ENCODE results near the gene XKR7. TPM values are rescaled to one million over a fixed set of nuclear protein-coding genes. Genes with fewer than 3 reads are reported as not detected.

Gene XKR7
- total RNA-seq, 1 experiment from 2014 or later: 1.3 TPM

GRCh38 chr20:32024683-32025295 is 56.8 kb downstream of the XKR7 start:
- H3K14ac ChIP-seq (ENCODE audit: insufficient read depth, low read length): no peak overlapping the region
- no peak overlapping the region for H3K56ac ChIP-seq (ENCODE audit: insufficient read length, low read depth, low read length)
- H3K18ac ChIP-seq (ENCODE audit: insufficient read length, low read depth, low read length): no peak overlapping the region
- no CpG with 5 or more reads among the region's 6 CpGs for WGBS (ENCODE audit: extremely low coverage, insufficient read length, low lambda C conversion rate)
- no peaks in the 10 kb centered on the region for H3K9me3 Mint-ChIP-seq
- no peak overlapping the region for H3T11ph ChIP-seq (ENCODE audit: low read length)
- no peak overlapping the region for H4K91ac ChIP-seq (ENCODE audit: insufficient read length, low read depth, low read length)
- no peaks in the 10 kb centered on the region for H3K9me3 ChIP-seq (ENCODE audit: control insufficient read depth, low read depth, low read length)
- no peaks in the 10 kb centered on the region for H3K79me2 ChIP-seq (ENCODE audit: insufficient read depth, low read length)
- H3K4ac ChIP-seq (ENCODE audit: low read depth, low read length): no peak overlapping the region
- no peak overlapping the region for H4K8ac ChIP-seq (replicated peaks; ENCODE audit: insufficient read length, low read depth, low read length)
- H3K27me3 Mint-ChIP-seq (ENCODE audit: low read depth): peaks cover 25% of the 10 kb centered on the region
- no peaks in the 10 kb centered on the region for H3K27me3 ChIP-seq (ENCODE audit: insufficient read depth, low read length)
- H3K4me1 Mint-ChIP-seq: peaks cover 29% of the 10 kb centered on the region in 2 experiments
- no peak for DNase-seq
- no peak overlapping the region for H3K4me2 ChIP-seq (ENCODE audit: insufficient read depth, insufficient read length, low read length)
- no peak overlapping the region; a peak in 1 of 7 replicates for H3K27ac Mint-ChIP-seq
- no peak overlapping the region for H2BK12ac ChIP-seq (ENCODE audit: insufficient read length, low read depth, low read length)
- no peak overlapping the region for H2AFZ ChIP-seq (ENCODE audit: low read length)
- H2BK5ac ChIP-seq (ENCODE audit: insufficient read length, low read length): no peak overlapping the region
- no peak overlapping the region for H3K9ac ChIP-seq (ENCODE audit: extremely low read depth, insufficient read length, low read length)
- no peak overlapping the region for H2BK120ac ChIP-seq (ENCODE audit: low read depth, low read length, poor library complexity, severe bottlenecking)
- H3K4me3 Mint-ChIP-seq: no peak overlapping the region
- H4K20me1 ChIP-seq (ENCODE audit: control insufficient read depth, insufficient read depth, insufficient read length): no peaks in the 10 kb centered on the region
- H2BK20ac ChIP-seq (ENCODE audit: low read depth, low read length, poor library complexity, severe bottlenecking): no peak overlapping the region
- no peaks in the 10 kb centered on the region for H3K79me1 ChIP-seq (ENCODE audit: insufficient read depth, low read depth, low read length, poor library complexity, severe bottlenecking)
- H3K4me1 ChIP-seq (ENCODE audit: insufficient read depth, low read length): no peaks in the 10 kb centered on the region
- no peak overlapping the region for H2AK5ac ChIP-seq (ENCODE audit: insufficient read length, low read length)
- H4K5ac ChIP-seq (ENCODE audit: insufficient read length, low read depth, low read length): no peak overlapping the region
- no peak overlapping the region for H2BK15ac ChIP-seq (ENCODE audit: low read depth, low read length)
- no peak overlapping the region for H3K27ac ChIP-seq (ENCODE audit: insufficient read length, low read depth, low read length)
- no peak overlapping the region for H3K23ac ChIP-seq (ENCODE audit: insufficient read length, low read depth, low read length)
- 0 out of 3 replicates have a peak, but pooled peaks have one; percentile 6 for TF ChIP-seq CTCF (conservative IDR thresholded peaks at IDR 0.05)
- H3K23me2 ChIP-seq (ENCODE audit: insufficient read length, low read depth, low read length, poor library complexity, severe bottlenecking): no peaks in the 10 kb centered on the region
- peaks cover 0 to 15% (median 5%) of the 10 kb centered on the region in 3 experiments; a peak in 5 of 7 replicates for H3K36me3 Mint-ChIP-seq (ENCODE audit: insufficient read depth in 1 of 3, low read depth in 3 of 3)

All from H9 (cell line).